ENCODE measurements around the gene COX7B2. TPM values are rescaled to one million over a fixed set of nuclear protein-coding genes. Genes with fewer than 3 reads are reported as not detected.

The COX7B2 gene
- total and polyA plus RNA-seq, 7 donors: not detected

DNA sequence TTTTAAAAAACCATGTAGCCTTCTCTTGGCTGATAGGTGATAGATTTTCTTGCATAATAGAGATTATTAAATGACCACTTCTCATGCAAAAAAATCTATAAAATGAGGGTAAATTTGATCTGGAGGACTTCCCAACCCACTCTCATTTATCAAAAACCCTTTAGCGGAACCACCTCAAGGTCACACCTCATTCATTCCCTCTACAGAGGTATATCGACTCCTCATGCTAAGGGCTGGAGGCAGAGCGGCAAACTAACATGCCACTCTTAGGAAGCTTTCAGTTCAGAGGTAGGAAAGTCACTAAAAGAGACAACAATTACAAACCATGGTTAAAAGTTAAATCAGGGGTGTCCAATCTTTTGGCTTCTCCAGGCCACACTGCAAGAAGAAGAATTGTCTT lies 90.0 kb downstream of the COX7B2 start:
- H3K9me3 ChIP-seq: no peaks in the 10 kb centered on the region
- intact Hi-C loops (cut with DNase I): no loop called here
- no peaks in the 10 kb centered on the region for H3K27me3 ChIP-seq (ENCODE audit: insufficient read depth in 3 of 3, low read length in 2 of 3)
- H3K27ac ChIP-seq: no peak overlapping the region
- TF ChIP-seq CTCF (IDR thresholded peaks at IDR 0.05): no peak
- no peaks in the 10 kb centered on the region for H3K36me3 ChIP-seq (ENCODE audit: insufficient read depth in 1 of 2, low read depth in 1 of 2)
- no peaks in the 10 kb centered on the region for H3K4me1 ChIP-seq
- WGBS, 3 donors: 75 to 83% (median 77%) methylated on average over 3 of the region's 3 CpGs
- ATAC-seq: no peak
- DNase-seq: no peak
- no peak overlapping the region for H3K4me3 ChIP-seq

GRCh38 chr4:46818604-46819003 lies 90.4 kb downstream of the COX7B2 start:
- intact Hi-C loops (cut with DNase I): no loop called here
- no peaks in the 10 kb centered on the region for H3K4me1 ChIP-seq
- H3K27me3 ChIP-seq (ENCODE audit: insufficient read depth in 3 of 3, low read length in 2 of 3): no peaks in the 10 kb centered on the region
- 56 to 74% (median 60%) methylated on average over 4 of the region's 4 CpGs for WGBS, 3 donors
- TF ChIP-seq CTCF (IDR thresholded peaks at IDR 0.05): no peak
- DNase-seq (no peak), ATAC-seq (no peak)
- H3K36me3 ChIP-seq (ENCODE audit: insufficient read depth in 1 of 2, low read depth in 1 of 2): no peaks in the 10 kb centered on the region
- H3K4me3 ChIP-seq: no peak overlapping the region
- no peaks in the 10 kb centered on the region for H3K9me3 ChIP-seq
- no peak overlapping the region for H3K27ac ChIP-seq

GRCh38 chr4:46817806-46818205 lies 91.2 kb downstream of the COX7B2 start:
- no peaks in the 10 kb centered on the region for H3K36me3 ChIP-seq (ENCODE audit: insufficient read depth in 1 of 2, low read depth in 1 of 2)
- H3K9me3 ChIP-seq: no peaks in the 10 kb centered on the region
- H3K4me1 ChIP-seq: no peaks in the 10 kb centered on the region
- DNase-seq (no peak), ATAC-seq (no peak)
- TF ChIP-seq CTCF (IDR thresholded peaks at IDR 0.05): no peak
- WGBS, 3 donors: 82 to 94% (median 84%) methylated on average over 1 of the region's 1 CpG
- intact Hi-C loops (cut with DNase I): no loop called here
- no peak overlapping the region for H3K4me3 ChIP-seq
- no peaks in the 10 kb centered on the region for H3K27me3 ChIP-seq (ENCODE audit: insufficient read depth in 3 of 3, low read length in 2 of 3)
- H3K27ac ChIP-seq: no peak overlapping the region

GRCh38 chr4:46804781-46805413 lies 104.1 kb downstream of the COX7B2 start:
- Histone ChIP-seq H3K4me1 (no peaks in the 10 kb centered on the region), H3K4me3 (no peak overlapping the region), H3K9me3 (no peaks in the 10 kb centered on the region), H3K27me3 (ENCODE audit: insufficient read depth in 3 of 3, low read length in 2 of 3) (no peaks in the 10 kb centered on the region), H3K27ac (no peak overlapping the region), H3K36me3 (ENCODE audit: insufficient read depth in 1 of 2, low read depth in 1 of 2) (no peaks in the 10 kb centered on the region)
- intact Hi-C loops (cut with DNase I): no loop called here
- TF ChIP-seq CTCF (IDR thresholded peaks at IDR 0.05): no peak
- ATAC-seq: no peak
- WGBS, 3 donors: 90 to 92% (median 92%) methylated on average over 18 to 24 of the region's 24 CpGs
- no peak for DNase-seq

DNA sequence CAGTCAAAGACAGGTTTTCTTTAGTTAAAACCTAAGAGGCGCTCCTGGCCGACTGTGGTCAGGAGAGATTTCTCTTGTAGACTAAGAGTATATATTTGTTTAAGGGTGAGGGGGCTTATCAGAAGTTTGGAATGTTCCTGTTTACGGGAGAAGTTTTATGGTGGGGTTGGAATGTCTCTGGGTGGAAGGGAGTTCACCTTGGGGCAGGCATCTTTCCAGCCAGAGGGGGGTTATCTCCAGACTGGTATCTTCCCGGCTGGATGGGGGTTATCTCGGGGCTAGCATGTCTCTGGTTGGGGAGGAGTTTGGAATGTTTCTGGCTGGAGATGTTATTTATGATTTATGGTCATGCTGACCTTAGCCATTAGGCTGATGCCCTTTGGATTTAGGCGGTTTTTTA lies 116.0 kb downstream of the COX7B2 start:
- no peak for ATAC-seq
- peaks cover 4% of the 10 kb centered on the region for H3K9me3 ChIP-seq
- no peak overlapping the region for H3K27ac ChIP-seq

More for the DNA sequence above, 116.0 kb downstream of the COX7B2 start:
- intact Hi-C loops (cut with DNase I): no loop called here
- no peak for DNase-seq
- Histone ChIP-seq H3K27me3 (ENCODE audit: insufficient read depth in 3 of 3, low read length in 2 of 3) (no peaks in the 10 kb centered on the region), H3K36me3 (ENCODE audit: insufficient read depth in 1 of 2, low read depth in 1 of 2) (no peaks in the 10 kb centered on the region), H3K4me3 (no peak overlapping the region), H3K4me1 (no peaks in the 10 kb centered on the region)
- TF ChIP-seq CTCF (IDR thresholded peaks at IDR 0.05): no peak
- WGBS, 3 donors: 76 to 86% (median 76%) methylated on average over 6 of the region's 6 CpGs
